ENCODE data around the gene PYY. TPM values are rescaled to one million over a fixed set of nuclear protein-coding genes. Genes with fewer than 3 reads are reported as not detected.
"Not testable (repeated sequence)": the region's sequence is repeated elsewhere in the genome, so short reads cannot be mapped to it uniquely, and the experiment has no call there.

The PYY gene
- total RNA-seq, 2 experiments from 2014 or later = not detected

- Histone ChIP-seq H3K4me3 (ENCODE audit: low read depth, low read length, poor library complexity, severe bottlenecking) (no peak overlapping the region), H3K4me1 (ENCODE audit: insufficient read depth, low read length, poor library complexity, severe bottlenecking) (no peaks in the 10 kb centered on the region), H4K20me1 (ENCODE audit: insufficient read depth, low read length) (no peaks in the 10 kb centered on the region), H3K9me2 (ENCODE audit: insufficient read depth, low read length) (no peaks in the 10 kb centered on the region), H3K36me3 (ENCODE audit: insufficient read depth, low read length) (no peaks in the 10 kb centered on the region), H3K4me2 (ENCODE audit: low read length) (no peak overlapping the region), H3K9me3 (ENCODE audit: low read length) (no peaks in the 10 kb centered on the region), H3K27ac (ENCODE audit: low read depth, low read length, poor library complexity, severe bottlenecking) (no peak overlapping the region), H2AFZ (ENCODE audit: low read length) (no peak overlapping the region), H3K79me2 (ENCODE audit: insufficient read depth, low read depth, low read length) (no peaks in the 10 kb centered on the region)
- no TSS peak for BruUV-seq (replicated peaks)
- no peak for TF ChIP-seq EZH2phosphoT487 (IDR thresholded peaks at IDR 0.05; ENCODE audit: borderline replicate concordance, low read depth, low read length)
- no peak for TF ChIP-seq CTCF (conservative IDR thresholded peaks at IDR 0.05; ENCODE audit: low read length)
- intact Hi-C loops (cut with micrococcal nuclease; ENCODE audit: unreplicated experiment) = no loop called here
- DNase-seq (ENCODE audit: low spot score) = no peak
- CTCF ChIA-PET (ENCODE audit: unreplicated experiment) = no interaction called here
- POLR2A ChIA-PET = no interaction called here
Measured at GRCh38 chr17:43932357-43932756, 21.4 kb downstream of the PYY start.

GRCh38 chr17:43931062-43931571, 22.6 kb downstream of the PYY start:
- TF ChIP-seq CTCF (conservative IDR thresholded peaks at IDR 0.05; ENCODE audit: low read length) (no peak), EZH2phosphoT487 (IDR thresholded peaks at IDR 0.05; ENCODE audit: borderline replicate concordance, low read depth, low read length) (no peak)
- ChIA-PET CTCF (ENCODE audit: unreplicated experiment) (interaction anchor here (0.6 kb wide), 1 partner anchor 231 kb away, joined by 3 read pairs; no protein-coding TSS in a partner anchor), POLR2A (no interaction called here)
- no peak overlapping the region for H3K4me2 ChIP-seq (ENCODE audit: low read length)
- no peaks in the 10 kb centered on the region for H3K36me3 ChIP-seq (ENCODE audit: insufficient read depth, low read length)
- no peak for DNase-seq (ENCODE audit: low spot score)
- H3K9me2 ChIP-seq (ENCODE audit: insufficient read depth, low read length) = no peaks in the 10 kb centered on the region
- H3K9me3 ChIP-seq (ENCODE audit: low read length) = no peaks in the 10 kb centered on the region
- H3K4me3 ChIP-seq (ENCODE audit: low read depth, low read length, poor library complexity, severe bottlenecking) = no peak overlapping the region
- H4K20me1 ChIP-seq (ENCODE audit: insufficient read depth, low read length) = no peaks in the 10 kb centered on the region
- no peak overlapping the region for H3K27ac ChIP-seq (ENCODE audit: low read depth, low read length, poor library complexity, severe bottlenecking)
- no peaks in the 10 kb centered on the region for H3K4me1 ChIP-seq (ENCODE audit: insufficient read depth, low read length, poor library complexity, severe bottlenecking)
- no TSS peak for BruUV-seq (replicated peaks)
- no peak overlapping the region for H2AFZ ChIP-seq (ENCODE audit: low read length)
- intact Hi-C loops (cut with micrococcal nuclease; ENCODE audit: unreplicated experiment) = no loop called here
- no peaks in the 10 kb centered on the region for H3K79me2 ChIP-seq (ENCODE audit: insufficient read depth, low read depth, low read length)

GRCh38 chr17:43928609-43929008, 25.1 kb downstream of the PYY start:
- no peaks in the 10 kb centered on the region for H3K4me1 ChIP-seq (ENCODE audit: insufficient read depth, low read length, poor library complexity, severe bottlenecking)
- DNase-seq (ENCODE audit: low spot score) = no peak
- H3K4me2 ChIP-seq (ENCODE audit: low read length) = no peak overlapping the region
- no peaks in the 10 kb centered on the region for H3K36me3 ChIP-seq (ENCODE audit: insufficient read depth, low read length)
- POLR2A ChIA-PET = no interaction called here
- H3K27ac ChIP-seq (ENCODE audit: low read depth, low read length, poor library complexity, severe bottlenecking) = no peak overlapping the region
- H3K9me3 ChIP-seq (ENCODE audit: low read length) = no peaks in the 10 kb centered on the region
- BruUV-seq (replicated peaks) = no TSS peak
- H2AFZ ChIP-seq (ENCODE audit: low read length) = no peak overlapping the region
- no peak overlapping the region for H3K4me3 ChIP-seq (ENCODE audit: low read depth, low read length, poor library complexity, severe bottlenecking)
- CTCF ChIA-PET (ENCODE audit: unreplicated experiment) = no interaction called here
- H4K20me1 ChIP-seq (ENCODE audit: insufficient read depth, low read length) = no peaks in the 10 kb centered on the region
- no peaks in the 10 kb centered on the region for H3K79me2 ChIP-seq (ENCODE audit: insufficient read depth, low read depth, low read length)
- intact Hi-C loops (cut with micrococcal nuclease; ENCODE audit: unreplicated experiment) = no loop called here
- TF ChIP-seq EZH2phosphoT487 (IDR thresholded peaks at IDR 0.05; ENCODE audit: borderline replicate concordance, low read depth, low read length) (no peak), CTCF (conservative IDR thresholded peaks at IDR 0.05; ENCODE audit: low read length) (no peak)
- no peaks in the 10 kb centered on the region for H3K9me2 ChIP-seq (ENCODE audit: insufficient read depth, low read length)

GRCh38 chr17:43927929-43928328, 25.8 kb downstream of the PYY start:
- H3K9me3 ChIP-seq (ENCODE audit: low read length); BruUV-seq (replicated peaks); intact Hi-C loops (cut with micrococcal nuclease; ENCODE audit: unreplicated experiment); H3K4me1 ChIP-seq (ENCODE audit: insufficient read depth, low read length, poor library complexity, severe bottlenecking); H3K79me2 ChIP-seq (ENCODE audit: insufficient read depth, low read depth, low read length); H4K20me1 ChIP-seq (ENCODE audit: insufficient read depth, low read length); H3K36me3 ChIP-seq (ENCODE audit: insufficient read depth, low read length); DNase-seq (ENCODE audit: low spot score); H2AFZ ChIP-seq (ENCODE audit: low read length); H3K4me2 ChIP-seq (ENCODE audit: low read length); H3K4me3 ChIP-seq (ENCODE audit: low read depth, low read length, poor library complexity, severe bottlenecking); POLR2A ChIA-PET; CTCF ChIA-PET (ENCODE audit: unreplicated experiment); H3K27ac ChIP-seq (ENCODE audit: low read depth, low read length, poor library complexity, severe bottlenecking); H3K9me2 ChIP-seq (ENCODE audit: insufficient read depth, low read length): not testable (repeated sequence)
